ENCODE results near the gene GPR151.

DNA sequence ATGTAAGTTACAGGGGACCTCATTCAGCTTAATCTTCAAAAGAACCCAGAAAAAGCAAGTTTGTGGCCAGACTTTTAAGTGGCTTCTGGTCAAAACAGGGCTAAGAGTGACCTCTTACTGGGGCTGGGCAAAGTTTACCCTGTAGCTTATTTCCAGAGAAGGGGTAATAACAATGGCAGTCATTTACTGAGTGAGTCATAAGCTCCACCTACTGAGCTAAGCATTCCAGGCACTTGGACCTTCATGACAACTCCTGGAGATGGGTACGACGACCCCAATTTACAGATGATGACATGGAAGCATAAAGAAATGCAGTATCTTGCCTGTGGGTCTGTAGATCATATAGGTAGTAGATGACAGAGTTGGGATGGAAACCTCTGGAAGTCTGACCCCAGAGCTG is 4.7 kb upstream of the GPR151 start:
- TF ChIP-seq, protein P1, sequence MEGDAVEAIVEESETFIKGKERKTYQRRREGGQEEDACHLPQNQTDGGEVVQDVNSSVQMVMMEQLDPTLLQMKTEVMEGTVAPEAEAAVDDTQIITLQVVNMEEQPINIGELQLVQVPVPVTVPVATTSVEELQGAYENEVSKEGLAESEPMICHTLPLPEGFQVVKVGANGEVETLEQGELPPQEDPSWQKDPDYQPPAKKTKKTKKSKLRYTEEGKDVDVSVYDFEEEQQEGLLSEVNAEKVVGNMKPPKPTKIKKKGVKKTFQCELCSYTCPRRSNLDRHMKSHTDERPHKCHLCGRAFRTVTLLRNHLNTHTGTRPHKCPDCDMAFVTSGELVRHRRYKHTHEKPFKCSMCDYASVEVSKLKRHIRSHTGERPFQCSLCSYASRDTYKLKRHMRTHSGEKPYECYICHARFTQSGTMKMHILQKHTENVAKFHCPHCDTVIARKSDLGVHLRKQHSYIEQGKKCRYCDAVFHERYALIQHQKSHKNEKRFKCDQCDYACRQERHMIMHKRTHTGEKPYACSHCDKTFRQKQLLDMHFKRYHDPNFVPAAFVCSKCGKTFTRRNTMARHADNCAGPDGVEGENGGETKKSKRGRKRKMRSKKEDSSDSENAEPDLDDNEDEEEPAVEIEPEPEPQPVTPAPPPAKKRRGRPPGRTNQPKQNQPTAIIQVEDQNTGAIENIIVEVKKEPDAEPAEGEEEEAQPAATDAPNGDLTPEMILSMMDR (IDR thresholded peaks at IDR 0.05; ENCODE audit: low read depth, low read length, missing input control) = no peak
- no peak for TF ChIP-seq RAD21 (IDR thresholded peaks at IDR 0.05)
- TF ChIP-seq HNF4A (conservative IDR thresholded peaks at IDR 0.05) = no peak
- TF ChIP-seq SP1 (IDR thresholded peaks at IDR 0.05) = no peak
- TF ChIP-seq TAF1 (conservative IDR thresholded peaks at IDR 0.05) = no peak
- TF ChIP-seq, protein P2, sequence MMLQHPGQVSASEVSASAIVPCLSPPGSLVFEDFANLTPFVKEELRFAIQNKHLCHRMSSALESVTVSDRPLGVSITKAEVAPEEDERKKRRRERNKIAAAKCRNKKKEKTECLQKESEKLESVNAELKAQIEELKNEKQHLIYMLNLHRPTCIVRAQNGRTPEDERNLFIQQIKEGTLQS (IDR thresholded peaks at IDR 0.05) = no peak
- TF ChIP-seq, protein P3, sequence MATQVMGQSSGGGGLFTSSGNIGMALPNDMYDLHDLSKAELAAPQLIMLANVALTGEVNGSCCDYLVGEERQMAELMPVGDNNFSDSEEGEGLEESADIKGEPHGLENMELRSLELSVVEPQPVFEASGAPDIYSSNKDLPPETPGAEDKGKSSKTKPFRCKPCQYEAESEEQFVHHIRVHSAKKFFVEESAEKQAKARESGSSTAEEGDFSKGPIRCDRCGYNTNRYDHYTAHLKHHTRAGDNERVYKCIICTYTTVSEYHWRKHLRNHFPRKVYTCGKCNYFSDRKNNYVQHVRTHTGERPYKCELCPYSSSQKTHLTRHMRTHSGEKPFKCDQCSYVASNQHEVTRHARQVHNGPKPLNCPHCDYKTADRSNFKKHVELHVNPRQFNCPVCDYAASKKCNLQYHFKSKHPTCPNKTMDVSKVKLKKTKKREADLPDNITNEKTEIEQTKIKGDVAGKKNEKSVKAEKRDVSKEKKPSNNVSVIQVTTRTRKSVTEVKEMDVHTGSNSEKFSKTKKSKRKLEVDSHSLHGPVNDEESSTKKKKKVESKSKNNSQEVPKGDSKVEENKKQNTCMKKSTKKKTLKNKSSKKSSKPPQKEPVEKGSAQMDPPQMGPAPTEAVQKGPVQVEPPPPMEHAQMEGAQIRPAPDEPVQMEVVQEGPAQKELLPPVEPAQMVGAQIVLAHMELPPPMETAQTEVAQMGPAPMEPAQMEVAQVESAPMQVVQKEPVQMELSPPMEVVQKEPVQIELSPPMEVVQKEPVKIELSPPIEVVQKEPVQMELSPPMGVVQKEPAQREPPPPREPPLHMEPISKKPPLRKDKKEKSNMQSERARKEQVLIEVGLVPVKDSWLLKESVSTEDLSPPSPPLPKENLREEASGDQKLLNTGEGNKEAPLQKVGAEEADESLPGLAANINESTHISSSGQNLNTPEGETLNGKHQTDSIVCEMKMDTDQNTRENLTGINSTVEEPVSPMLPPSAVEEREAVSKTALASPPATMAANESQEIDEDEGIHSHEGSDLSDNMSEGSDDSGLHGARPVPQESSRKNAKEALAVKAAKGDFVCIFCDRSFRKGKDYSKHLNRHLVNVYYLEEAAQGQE (IDR thresholded peaks at IDR 0.05) = no peak
- no peak for TF ChIP-seq RXRA (IDR thresholded peaks at IDR 0.05)
- TF ChIP-seq EGR1 (IDR thresholded peaks at IDR 0.05; ENCODE audit: low read depth in 2 of 2) = no peak
- TF ChIP-seq YY1 (IDR thresholded peaks at IDR 0.05) = no peak

Measured in liver (tissue), 3 donors.